ENCODE results near the gene GJB1.
A peak's percentile ranks its signal among the peaks of the same experiment; 100 is the strongest.
"Not testable (repeated sequence)": the region's sequence is repeated elsewhere in the genome, so short reads cannot be mapped to it uniquely, and the experiment has no call there.

GJB1 gene

GRCh38 chrX:71222929-71223328 is at the start of gene GJB1:
Gene GJB1, plus strand, starts transcription at chrX:71223224. Its CDS starts 484 bp downstream, at chrX:71223708.
- no peak for DNase-seq (ENCODE audit: low read depth in 2 of 3, low spot score in 2 of 3)

- no peak for DNase-seq (ENCODE audit: low read depth in 2 of 3, low spot score in 2 of 3)
These were observed 49.6 kb upstream of the GJB1 start for GRCh38 chrX:71173440-71173839.

GRCh38 chrX:71174795-71175194 is 48.2 kb upstream of the GJB1 start:
- DNase-seq (ENCODE audit: low read depth in 2 of 3, low spot score in 2 of 3): no peak

- DNase-seq (ENCODE audit: low read depth in 2 of 3, low spot score in 2 of 3): no peak
These were observed 47.5 kb upstream of the GJB1 start for GRCh38 chrX:71175531-71175930.

- DNase-seq (ENCODE audit: low read depth in 2 of 3, low spot score in 2 of 3): no peak
These were observed 45.7 kb upstream of the GJB1 start for GRCh38 chrX:71177327-71177726.

GRCh38 chrX:71178908-71179307 is 44.1 kb upstream of the GJB1 start:
- no peak for DNase-seq (ENCODE audit: low read depth in 2 of 3, low spot score in 2 of 3)

GRCh38 chrX:71180579-71181265 is 42.3 kb upstream of the GJB1 start:
- not testable (repeated sequence) for DNase-seq (ENCODE audit: low read depth in 2 of 3, low spot score in 2 of 3)

- peak in 1 of 3 experiments; percentile 20 for DNase-seq (ENCODE audit: low read depth in 2 of 3, low spot score in 2 of 3)
These were observed 41.5 kb upstream of the GJB1 start for GRCh38 chrX:71181558-71181909.

GRCh38 chrX:71181910-71182799 is 40.9 kb upstream of the GJB1 start:
- peak; percentile 17 to 53 (median 38) for DNase-seq (ENCODE audit: low read depth in 2 of 3, low spot score in 2 of 3)

- DNase-seq (ENCODE audit: low read depth in 2 of 3, low spot score in 2 of 3): no peak
These were observed 40.2 kb upstream of the GJB1 start for GRCh38 chrX:71182871-71183270.

GRCh38 chrX:71183341-71183740 is 39.7 kb upstream of the GJB1 start:
- DNase-seq (ENCODE audit: low read depth in 2 of 3, low spot score in 2 of 3): no peak

- DNase-seq (ENCODE audit: low read depth in 2 of 3, low spot score in 2 of 3): no peak
These were observed 38.9 kb upstream of the GJB1 start for GRCh38 chrX:71184092-71184491.

- DNase-seq (ENCODE audit: low read depth in 2 of 3, low spot score in 2 of 3): no peak
These were observed 38.1 kb upstream of the GJB1 start for GRCh38 chrX:71184803-71185495.

GRCh38 chrX:71191248-71191647 is 31.8 kb upstream of the GJB1 start:
- no peak for DNase-seq (ENCODE audit: low read depth in 2 of 3, low spot score in 2 of 3)

GRCh38 chrX:71195964-71196649 is 26.9 kb upstream of the GJB1 start:
- no peak for DNase-seq (ENCODE audit: low read depth in 2 of 3, low spot score in 2 of 3)

- DNase-seq (ENCODE audit: low read depth in 2 of 3, low spot score in 2 of 3): no peak
These were observed 25.0 kb upstream of the GJB1 start for GRCh38 chrX:71198066-71198465.

- no peak for DNase-seq (ENCODE audit: low read depth in 2 of 3, low spot score in 2 of 3)
These were observed 23.6 kb upstream of the GJB1 start for GRCh38 chrX:71199252-71200008.

- no peak for DNase-seq (ENCODE audit: low read depth in 2 of 3, low spot score in 2 of 3)
These were observed 12.2 kb upstream of the GJB1 start for GRCh38 chrX:71210816-71211215.

- no peak for DNase-seq (ENCODE audit: low read depth in 2 of 3, low spot score in 2 of 3)
These were observed 10.5 kb upstream of the GJB1 start for GRCh38 chrX:71212536-71212935.

GRCh38 chrX:71214152-71214551 is 8.9 kb upstream of the GJB1 start:
- DNase-seq (ENCODE audit: low read depth in 2 of 3, low spot score in 2 of 3): no peak
